ENCODE results near the gene MAGEB6B.
"Not testable (repeated sequence)": the region's sequence is repeated elsewhere in the genome, so short reads cannot be mapped to it uniquely, and the experiment has no call there.

MAGEB6B gene

GRCh38 chrX:26160301-26160700 lies at the start of gene MAGEB6B:
Gene MAGEB6B (plus strand): TSS chrX:26160601. CDS start chrX:26160601, 0 bp downstream.
- no peak for ATAC-seq (ENCODE audit: low read depth)

DNA sequence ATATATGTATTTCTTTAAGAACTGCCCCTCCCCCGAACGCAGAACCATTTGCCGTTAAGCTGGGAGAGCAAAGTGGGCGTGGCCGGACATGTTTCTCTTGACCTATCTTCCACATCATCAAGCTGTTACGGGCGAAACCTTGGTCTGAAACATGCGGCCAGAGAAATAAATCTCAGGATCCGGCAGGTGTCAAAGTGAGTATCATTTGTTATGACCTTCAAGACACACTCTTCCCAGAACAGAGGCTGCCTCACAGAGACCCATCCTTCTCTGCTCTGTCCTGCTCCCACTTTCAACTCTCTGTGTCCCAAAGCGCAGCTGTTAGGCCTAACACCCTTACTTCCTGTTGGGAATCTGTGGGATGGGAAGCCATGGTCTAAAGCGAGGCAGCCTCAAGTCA lies 22.1 kb upstream of the MAGEB6B start, which contains the start of gene MAGEB18:
TSS of gene MAGEB18 (plus strand) at position 70 of the 400 bp plus-strand sequence. CDS start 643 bp downstream, outside the sequence.
- no peaks in the 10 kb centered on the region for H3K9me3 ChIP-seq (ENCODE audit: severe bottlenecking)
- H3K27ac ChIP-seq (ENCODE audit: poor library complexity, severe bottlenecking): no peak within 1 kb of the TSS
- no peaks in the 10 kb centered on the region for H3K27me3 ChIP-seq (ENCODE audit: insufficient read depth, poor library complexity, severe bottlenecking)
- DNase-seq (ENCODE audit: low spot score) (no peak), ATAC-seq (ENCODE audit: low read depth) (no peak)
- H3K36me3 ChIP-seq (ENCODE audit: low read depth): no peaks in the 10 kb centered on the region
- TF ChIP-seq, protein P1, sequence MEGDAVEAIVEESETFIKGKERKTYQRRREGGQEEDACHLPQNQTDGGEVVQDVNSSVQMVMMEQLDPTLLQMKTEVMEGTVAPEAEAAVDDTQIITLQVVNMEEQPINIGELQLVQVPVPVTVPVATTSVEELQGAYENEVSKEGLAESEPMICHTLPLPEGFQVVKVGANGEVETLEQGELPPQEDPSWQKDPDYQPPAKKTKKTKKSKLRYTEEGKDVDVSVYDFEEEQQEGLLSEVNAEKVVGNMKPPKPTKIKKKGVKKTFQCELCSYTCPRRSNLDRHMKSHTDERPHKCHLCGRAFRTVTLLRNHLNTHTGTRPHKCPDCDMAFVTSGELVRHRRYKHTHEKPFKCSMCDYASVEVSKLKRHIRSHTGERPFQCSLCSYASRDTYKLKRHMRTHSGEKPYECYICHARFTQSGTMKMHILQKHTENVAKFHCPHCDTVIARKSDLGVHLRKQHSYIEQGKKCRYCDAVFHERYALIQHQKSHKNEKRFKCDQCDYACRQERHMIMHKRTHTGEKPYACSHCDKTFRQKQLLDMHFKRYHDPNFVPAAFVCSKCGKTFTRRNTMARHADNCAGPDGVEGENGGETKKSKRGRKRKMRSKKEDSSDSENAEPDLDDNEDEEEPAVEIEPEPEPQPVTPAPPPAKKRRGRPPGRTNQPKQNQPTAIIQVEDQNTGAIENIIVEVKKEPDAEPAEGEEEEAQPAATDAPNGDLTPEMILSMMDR (IDR thresholded peaks at IDR 0.05; ENCODE audit: poor library complexity, severe bottlenecking): no peak
- H3K4me3 ChIP-seq (ENCODE audit: severe bottlenecking): no peak within 1 kb of the TSS
- H3K4me1 ChIP-seq (ENCODE audit: insufficient read depth, poor library complexity, severe bottlenecking): no peaks in the 10 kb centered on the region

More at GRCh38 chrX:26160301-26160700, at the start of gene MAGEB6B:
- no peaks in the 10 kb centered on the region for H3K9me3 ChIP-seq (ENCODE audit: severe bottlenecking)
- H3K27ac ChIP-seq (ENCODE audit: poor library complexity, severe bottlenecking): no peak within 1 kb of the TSS
- H3K4me1 ChIP-seq (ENCODE audit: insufficient read depth, poor library complexity, severe bottlenecking): no peaks in the 10 kb centered on the region
- TF ChIP-seq, protein P1 (IDR thresholded peaks at IDR 0.05; ENCODE audit: poor library complexity, severe bottlenecking): no peak
- H3K4me3 ChIP-seq (ENCODE audit: severe bottlenecking): no peak within 1 kb of the TSS
- H3K36me3 ChIP-seq (ENCODE audit: low read depth): no peaks in the 10 kb centered on the region
- no peak for DNase-seq (ENCODE audit: low spot score)
- no peaks in the 10 kb centered on the region for H3K27me3 ChIP-seq (ENCODE audit: insufficient read depth, poor library complexity, severe bottlenecking)

DNA sequence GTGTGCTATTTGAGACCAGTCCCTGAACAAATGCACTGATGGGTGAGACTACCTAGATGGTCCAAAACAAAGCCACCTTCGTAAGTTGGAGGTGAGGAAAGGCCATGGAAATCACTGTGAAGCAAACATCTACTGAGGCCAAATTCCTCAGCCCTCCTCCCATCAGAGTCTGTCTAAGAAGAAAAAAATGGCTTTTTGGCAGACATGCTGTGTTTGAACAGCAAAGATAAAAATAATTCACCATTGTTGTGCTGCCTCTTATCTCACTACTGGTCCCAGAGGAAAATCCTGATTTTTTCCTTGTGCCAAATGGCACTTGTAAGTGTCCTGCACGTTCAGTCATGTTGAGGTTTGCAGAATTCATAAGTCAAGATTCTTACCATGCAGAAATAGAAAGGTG lies 14.4 kb upstream of the MAGEB6B start:
- TF ChIP-seq, protein P1 (IDR thresholded peaks at IDR 0.05; ENCODE audit: poor library complexity, severe bottlenecking): no peak
- no peaks in the 10 kb centered on the region for H3K36me3 ChIP-seq (ENCODE audit: low read depth)
- no peak overlapping the region for H3K4me3 ChIP-seq (ENCODE audit: severe bottlenecking)
- ATAC-seq (ENCODE audit: low read depth) (no peak), DNase-seq (ENCODE audit: low spot score) (no peak)
- H3K4me1 ChIP-seq (ENCODE audit: insufficient read depth, poor library complexity, severe bottlenecking): no peaks in the 10 kb centered on the region
- H3K9me3 ChIP-seq (ENCODE audit: severe bottlenecking): no peaks in the 10 kb centered on the region
- H3K27ac ChIP-seq (ENCODE audit: poor library complexity, severe bottlenecking): no peak overlapping the region
- H3K27me3 ChIP-seq (ENCODE audit: insufficient read depth, poor library complexity, severe bottlenecking): no peaks in the 10 kb centered on the region

GRCh38 chrX:26192204-26192603 lies 31.8 kb downstream of the MAGEB6B start, which contains the start of gene MAGEB6:
Gene MAGEB6 (plus strand): TSS chrX:26192440. CDS start chrX:26193847, 1,407 bp downstream.
- Histone ChIP-seq H3K27me3 (ENCODE audit: insufficient read depth, poor library complexity, severe bottlenecking) (no peaks in the 10 kb centered on the region), H3K4me3 (ENCODE audit: severe bottlenecking) (no peak within 1 kb of the TSS), H3K27ac (ENCODE audit: poor library complexity, severe bottlenecking) (no peak within 1 kb of the TSS), H3K9me3 (ENCODE audit: severe bottlenecking) (no peaks in the 10 kb centered on the region), H3K36me3 (ENCODE audit: low read depth) (no peaks in the 10 kb centered on the region), H3K4me1 (ENCODE audit: insufficient read depth, poor library complexity, severe bottlenecking) (no peaks in the 10 kb centered on the region)
- TF ChIP-seq, protein P1 (IDR thresholded peaks at IDR 0.05; ENCODE audit: poor library complexity, severe bottlenecking): no peak
- DNase-seq (ENCODE audit: low spot score) (no peak), ATAC-seq (ENCODE audit: low read depth) (no peak)

- no peak for ATAC-seq (ENCODE audit: low read depth)
- H3K4me3 ChIP-seq (ENCODE audit: severe bottlenecking): no peak overlapping the region
- H3K36me3 ChIP-seq (ENCODE audit: low read depth): no peaks in the 10 kb centered on the region
- DNase-seq (ENCODE audit: low spot score): no peak
- H3K27me3 ChIP-seq (ENCODE audit: insufficient read depth, poor library complexity, severe bottlenecking): no peaks in the 10 kb centered on the region
- H3K4me1 ChIP-seq (ENCODE audit: insufficient read depth, poor library complexity, severe bottlenecking): no peaks in the 10 kb centered on the region
- no peak overlapping the region for H3K27ac ChIP-seq (ENCODE audit: poor library complexity, severe bottlenecking)
- H3K9me3 ChIP-seq (ENCODE audit: severe bottlenecking): no peaks in the 10 kb centered on the region
- TF ChIP-seq, protein P1 (IDR thresholded peaks at IDR 0.05; ENCODE audit: poor library complexity, severe bottlenecking): no peak
These were observed 43.2 kb downstream of the MAGEB6B start for GRCh38 chrX:26203561-26203960.

DNA sequence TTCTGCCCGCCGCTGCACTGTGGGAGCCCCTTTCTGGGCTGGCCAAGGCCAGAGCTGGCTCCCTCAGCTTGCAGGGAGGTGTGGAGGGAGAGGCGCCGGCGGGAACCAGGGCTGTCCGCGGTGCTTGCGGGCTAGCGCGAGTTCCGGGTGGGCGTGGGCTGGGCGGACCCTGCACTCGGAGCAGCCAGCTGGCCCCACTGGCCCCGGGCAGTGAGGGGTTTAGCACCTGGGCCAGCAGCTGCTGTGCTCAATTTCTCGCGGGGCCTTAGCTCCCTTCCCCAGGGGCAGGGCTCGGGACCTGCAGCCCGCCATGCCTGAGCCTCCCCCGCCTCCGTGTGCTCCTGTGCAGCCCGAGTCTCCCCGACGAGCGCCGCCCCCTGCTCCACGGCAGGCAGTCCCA lies 44.3 kb downstream of the MAGEB6B start:
- not testable (repeated sequence) for H3K4me3 ChIP-seq (ENCODE audit: severe bottlenecking); H3K27me3 ChIP-seq (ENCODE audit: insufficient read depth, poor library complexity, severe bottlenecking); H3K36me3 ChIP-seq (ENCODE audit: low read depth); DNase-seq (ENCODE audit: low spot score); ATAC-seq (ENCODE audit: low read depth); H3K4me1 ChIP-seq (ENCODE audit: insufficient read depth, poor library complexity, severe bottlenecking); H3K9me3 ChIP-seq (ENCODE audit: severe bottlenecking); H3K27ac ChIP-seq (ENCODE audit: poor library complexity, severe bottlenecking)
